Endothelial cell of umbilical vein (primary cell): ENCODE data around the gene SF3B4. TPM values are rescaled to one million over a fixed set of nuclear protein-coding genes. Genes with fewer than 3 reads are reported as not detected.

Experiments
- BruUV-seq: library from RNA; stranded (reverse); fragments of 400-500 nt; replicated peaks from 2 replicates; lab custom pipeline; 2021; lab: Mats Ljungman, UMichigan
- CTCF ChIA-PET: fragments of 300-600, 350-600 bp; sonication (Branson Sonifier 250); formaldehyde crosslinking; loops from one replicate; lab custom pipeline; 2021; ENCODE audit warnings: antibody characterized with exemption, inconsistent platforms; lab: Charles Lee
- POLR2A ChIA-PET: fragments of 300-600, 350-600 bp; sonication (Branson Sonifier 250); formaldehyde crosslinking; loops from one replicate; lab custom pipeline; 2021; ENCODE audit warnings: antibody characterized with exemption, inconsistent platforms; lab: Charles Lee
- DNase-seq: peaks from one replicate; pipeline ENCODE4 v3.0.0-alpha.2; 2011; ENCODE audit warnings: low read depth, low spot score
- FAIRE-seq: peaks from 2 replicates; lab custom pipeline; 2011; peaks lifted over from hg19 to GRCh38; lab: Jason Lieb, UNC
- H2AFZ ChIP-seq: 2 replicates; pipeline ENCODE4 v1.6.0; 2012; ENCODE audit warnings: low read depth, low read length, control low read depth, inconsistent platforms
- H3K27ac ChIP-seq: 2 replicates; pipeline ENCODE4 v1.5.1; 2011; ENCODE audit warnings: low read depth, mild to moderate bottlenecking, control low read depth, low read length, moderate library complexity; ENCODE audit not compliant: insufficient read depth
- H3K27me3 ChIP-seq, 2 experiments: 2 replicates each; pipeline versions ENCODE4 v1.6.0 to v1.6.1; 2011; ENCODE audit warnings: low read length in 2 of 2, mixed read lengths in 1 of 2; ENCODE audit not compliant: control insufficient read depth in 2 of 2, insufficient read depth in 2 of 2
- H3K36me3 ChIP-seq, 2 experiments: 2 replicates in 1 of 2; 3 replicates in 1 of 2; pipeline ENCODE4 v1.5.1; 2011; ENCODE audit warnings: low read length in 2 of 2, mild to moderate bottlenecking in 1 of 2, moderate library complexity in 1 of 2; ENCODE audit not compliant: control insufficient read depth in 2 of 2, insufficient read depth in 2 of 2; ENCODE audit errors: extremely low read depth in 1 of 2
- H3K4me1 ChIP-seq: 3 replicates; pipeline ENCODE4 v1.5.1; 2011; ENCODE audit warnings: mild to moderate bottlenecking, low read length; ENCODE audit not compliant: control insufficient read depth, insufficient read depth; ENCODE audit errors: extremely low read depth
- H3K4me2 ChIP-seq: 2 replicates; pipeline ENCODE4 v1.6.1; 2011; ENCODE audit warnings: low read length, control low read depth, mixed read lengths; ENCODE audit not compliant: insufficient read depth
- H3K4me3 ChIP-seq, 3 experiments: fragments of 200-600 bp in 1 of 3; sonication (generic), shearing (Covaris generic) in 1 of 3; replicated peaks in 1 of 3; 2 replicates each; pipeline ENCODE4 v1.5.1; 2011 to 2016; ENCODE audit warnings: control low read depth in 3 of 3, low read length in 3 of 3, mild to moderate bottlenecking in 2 of 3, inconsistent platforms in 1 of 3, low read depth in 1 of 3, moderate library complexity in 1 of 3; ENCODE audit not compliant: insufficient read depth in 1 of 3
- H3K79me2 ChIP-seq: 2 replicates; pipeline ENCODE4 v1.6.0; 2012; ENCODE audit warnings: low read length, inconsistent platforms; ENCODE audit not compliant: control insufficient read depth, insufficient read depth
- H3K9ac ChIP-seq: replicated peaks from 2 replicates; pipeline ENCODE3; 2011; ENCODE audit warnings: low read length, control low read depth; ENCODE audit not compliant: insufficient read depth; ENCODE audit errors: extremely low read depth
- H3K9me1 ChIP-seq: replicated peaks from 3 replicates; pipeline ENCODE4 v1.6.0; 2011; ENCODE audit warnings: mild to moderate bottlenecking, low read length; ENCODE audit not compliant: control insufficient read depth, insufficient read depth; ENCODE audit errors: extremely low read depth
- H3K9me3 ChIP-seq: replicated peaks from 2 replicates; pipeline ENCODE4 v1.5.1; 2012; ENCODE audit warnings: low read length, inconsistent platforms; ENCODE audit not compliant: control insufficient read depth, insufficient read depth
- H4K20me1 ChIP-seq: replicated peaks from 2 replicates; pipeline ENCODE3; 2011; ENCODE audit warnings: mild to moderate bottlenecking, low read length; ENCODE audit not compliant: control insufficient read depth, insufficient read depth; ENCODE audit errors: extremely low read depth
- EZH2 ChIP-seq: IDR thresholded peaks from 2 replicates; pipeline ENCODE4 v1.6.1; 2012; ENCODE audit warnings: borderline replicate concordance, low read depth, mild to moderate bottlenecking, moderate library complexity, low read length, inconsistent platforms; ENCODE audit not compliant: severe bottlenecking
- FOS ChIP-seq: IDR thresholded peaks from 2 replicates; pipeline ENCODE4 v1.6.1; 2011; ENCODE audit warnings: mild to moderate bottlenecking, low read length, moderate library complexity, borderline replicate concordance; ENCODE audit not compliant: insufficient read depth
- GATA2 ChIP-seq: IDR thresholded peaks from 2 replicates; pipeline ENCODE4 v1.7.0; 2011; ENCODE audit warnings: low read depth, mild to moderate bottlenecking, moderate library complexity, mixed read lengths, low read length; ENCODE audit not compliant: insufficient read length, insufficient read depth
- JUN ChIP-seq: IDR thresholded peaks from 2 replicates; pipeline ENCODE4 v1.6.1; 2011; ENCODE audit warnings: borderline replicate concordance, low read depth; ENCODE audit not compliant: insufficient read length, insufficient read depth
- MYC ChIP-seq: IDR thresholded peaks from one replicate; pipeline ENCODE4 v1.6.1; 2011; ENCODE audit warnings: mild to moderate bottlenecking, low read depth, low read length
- POLR2A ChIP-seq: IDR thresholded peaks from 2 replicates; pipeline ENCODE4 v1.6.1; 2012; ENCODE audit warnings: low read depth, mild to moderate bottlenecking, control low read depth, low read length
- POLR2AphosphoS5 ChIP-seq: IDR thresholded peaks from 2 replicates; pipeline ENCODE4 v1.6.1; 2012; ENCODE audit warnings: low read depth, mild to moderate bottlenecking, control low read depth, low read length, moderate library complexity; ENCODE audit not compliant: insufficient read depth
- dilution Hi-C: fragments of 300-500 bp; cut with MboI; formaldehyde crosslinking; loops from one replicate; pipeline ENCODE4 v1.15.0; 2019; ENCODE audit warnings: low sequenced_read_pairs; ENCODE audit not compliant: extremely low pct_ligation_motif_present
- intact Hi-C: fragments of 100-400 bp; cut with micrococcal nuclease; formaldehyde crosslinking; loops from one replicate; pipeline ENCODE4 v1.10.0; 2022
- polyA plus RNA-seq, 4 experiments: library from polyadenylated mRNA; depleted of rRNA in 3 of 4; stranded (reverse) in 3 of 4; unstranded in 1 of 4; fragments of >200 nt; gene quantifications; 2 replicates each; pipeline versions ENCODE4 v1.2.1 to v1.2.3, GENCODE V29; 2011 to 2012; ENCODE audit warnings: missing spikeins in 1 of 4
- total RNA-seq: library from RNA; stranded (reverse); gene quantifications from 2 replicates; pipeline ENCODE4 v1.2.3, GENCODE V29; 2021
- TF ChIP-seq, protein P1 (sequence below): IDR thresholded peaks from 2 replicates; pipeline ENCODE4 v1.6.1; 2011; ENCODE audit not compliant: insufficient read depth, insufficient read length
- TF ChIP-seq, protein P2 (sequence below), 2 donors: IDR thresholded peaks; 1 replicate in 1 of 2; 2 replicates in 1 of 2; pipeline ENCODE4 v1.5.1; 2011; ENCODE audit warnings: low read length in 2 of 2, mild to moderate bottlenecking in 2 of 2, moderate library complexity in 2 of 2, control low read depth in 1 of 2, inconsistent platforms in 1 of 2, low read depth in 1 of 2; ENCODE audit not compliant: insufficient read depth in 1 of 2; ENCODE audit errors: extremely low read depth in 1 of 2

SF3B4 gene
- total and polyA plus RNA-seq, 2 donors (not counting 3 experiments of a cell fraction or from before 2014, with no cell fraction given), result 62.7 to 74.4 TPM

DNA sequence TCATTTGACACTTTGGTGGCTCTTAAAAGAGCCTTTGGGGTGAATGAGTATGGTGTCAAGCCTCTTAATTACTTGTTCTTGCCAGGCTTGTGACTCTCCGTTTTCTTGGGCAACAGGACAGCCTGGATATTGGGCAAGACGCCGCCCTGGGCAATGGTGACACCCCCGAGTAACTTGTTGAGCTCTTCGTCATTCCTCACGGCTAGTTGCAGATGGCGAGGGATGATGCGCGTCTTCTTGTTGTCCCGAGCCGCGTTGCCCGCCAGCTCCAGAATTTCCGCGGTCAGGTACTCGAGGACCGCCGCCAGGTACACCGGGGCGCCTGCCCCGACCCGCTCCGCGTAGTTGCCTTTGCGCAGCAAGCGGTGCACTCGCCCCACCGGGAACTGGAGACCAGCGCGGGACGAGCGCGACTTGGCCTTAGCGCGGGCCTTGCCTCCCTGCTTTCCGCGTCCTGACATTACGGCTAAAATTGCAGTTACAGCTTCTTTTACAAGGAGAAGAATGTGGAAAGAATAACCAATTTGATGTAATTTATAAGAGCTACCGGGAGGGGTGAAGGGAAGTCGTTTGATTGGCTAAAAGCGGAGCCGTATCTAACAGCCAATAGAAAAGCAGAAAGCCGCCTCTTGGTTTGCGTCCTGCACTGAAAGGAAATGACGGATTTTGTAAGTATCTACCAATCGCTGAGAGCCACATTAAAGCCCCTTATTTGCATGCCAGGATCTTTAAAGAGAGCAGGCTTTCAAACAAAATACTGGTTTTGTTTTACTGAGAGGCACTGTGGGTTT lies 40.0 kb downstream of the SF3B4 start:
- POLR2A ChIA-PET, result interaction anchor here (0.9 to 3.6 kb wide), 12 partner anchors 12 to 299 kb away, joined by 3 to 20 read pairs (median 6); partner anchors contain the start of genes BOLA1, MTMR11 and VPS45
- TSS peak; percentile 50 for BruUV-seq
- TF ChIP-seq GATA2, result no peak
- no peak for TF ChIP-seq EZH2
- TF ChIP-seq POLR2A, result no peak
- TF ChIP-seq, protein P1, sequence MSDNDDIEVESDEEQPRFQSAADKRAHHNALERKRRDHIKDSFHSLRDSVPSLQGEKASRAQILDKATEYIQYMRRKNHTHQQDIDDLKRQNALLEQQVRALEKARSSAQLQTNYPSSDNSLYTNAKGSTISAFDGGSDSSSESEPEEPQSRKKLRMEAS, result no peak
- TF ChIP-seq, protein P2, sequence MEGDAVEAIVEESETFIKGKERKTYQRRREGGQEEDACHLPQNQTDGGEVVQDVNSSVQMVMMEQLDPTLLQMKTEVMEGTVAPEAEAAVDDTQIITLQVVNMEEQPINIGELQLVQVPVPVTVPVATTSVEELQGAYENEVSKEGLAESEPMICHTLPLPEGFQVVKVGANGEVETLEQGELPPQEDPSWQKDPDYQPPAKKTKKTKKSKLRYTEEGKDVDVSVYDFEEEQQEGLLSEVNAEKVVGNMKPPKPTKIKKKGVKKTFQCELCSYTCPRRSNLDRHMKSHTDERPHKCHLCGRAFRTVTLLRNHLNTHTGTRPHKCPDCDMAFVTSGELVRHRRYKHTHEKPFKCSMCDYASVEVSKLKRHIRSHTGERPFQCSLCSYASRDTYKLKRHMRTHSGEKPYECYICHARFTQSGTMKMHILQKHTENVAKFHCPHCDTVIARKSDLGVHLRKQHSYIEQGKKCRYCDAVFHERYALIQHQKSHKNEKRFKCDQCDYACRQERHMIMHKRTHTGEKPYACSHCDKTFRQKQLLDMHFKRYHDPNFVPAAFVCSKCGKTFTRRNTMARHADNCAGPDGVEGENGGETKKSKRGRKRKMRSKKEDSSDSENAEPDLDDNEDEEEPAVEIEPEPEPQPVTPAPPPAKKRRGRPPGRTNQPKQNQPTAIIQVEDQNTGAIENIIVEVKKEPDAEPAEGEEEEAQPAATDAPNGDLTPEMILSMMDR (IDR thresholded peaks at IDR 0.05; ENCODE audit: extremely low read depth in 1 of 2, insufficient read depth in 1 of 2, low read depth in 1 of 2, low read length in 2 of 2), result no peak
- TF ChIP-seq POLR2AphosphoS5, result peak; percentile 68
- no peak for TF ChIP-seq FOS
- TF ChIP-seq JUN, result peak; percentile 5
- no peak for TF ChIP-seq MYC
- Histone ChIP-seq H3K4me2 (peak overlapping the region; percentile 85), H3K79me2 (no peaks in the 10 kb centered on the region), H4K20me1 (no peaks in the 10 kb centered on the region), H3K9ac (peak overlapping the region; percentile 99), H2AFZ (no peak overlapping the region), H3K36me3 (no peaks in the 10 kb centered on the region), H3K4me3 (peak overlapping the region; percentile 22 to 91 (median 67)), H3K9me3 (no peaks in the 10 kb centered on the region), H3K27me3 (no peaks in the 10 kb centered on the region), H3K9me1 (no peaks in the 10 kb centered on the region), H3K4me1 (peaks cover 16% of the 10 kb centered on the region), H3K27ac (peak overlapping the region; percentile 97)
- intact Hi-C loops (loop anchor here (1.0 to 2.0 kb wide), 8 partner anchors 12 to 300 kb away; partner anchors contain the start of genes BOLA1, SF3B4 and VPS45), dilution Hi-C loops (loop anchor here (25.0 kb wide), 1 partner anchor 150 kb away; no protein-coding TSS in a partner anchor)
- CTCF ChIA-PET, result interaction anchor here (0.6 to 4.1 kb wide), 14 partner anchors 9 to 299 kb away, joined by 3 to 38 read pairs (median 4); partner anchors contain the start of gene BOLA1
- DNase-seq (peak; percentile 97), FAIRE-seq (peak; percentile 96)
